ENCODE results near the gene RASA4.
"Not testable (repeated sequence)": the region's sequence is repeated elsewhere in the genome, so short reads cannot be mapped to it uniquely, and the experiment has no call there.

RASA4 gene

GRCh38 chr7:102542083-102542482 lies 74.5 kb downstream of the RASA4 start:
- DNase-seq, result not testable (repeated sequence)

GRCh38 chr7:102540604-102541003 lies 76.0 kb downstream of the RASA4 start:
- DNase-seq, result not testable (repeated sequence)

DNA sequence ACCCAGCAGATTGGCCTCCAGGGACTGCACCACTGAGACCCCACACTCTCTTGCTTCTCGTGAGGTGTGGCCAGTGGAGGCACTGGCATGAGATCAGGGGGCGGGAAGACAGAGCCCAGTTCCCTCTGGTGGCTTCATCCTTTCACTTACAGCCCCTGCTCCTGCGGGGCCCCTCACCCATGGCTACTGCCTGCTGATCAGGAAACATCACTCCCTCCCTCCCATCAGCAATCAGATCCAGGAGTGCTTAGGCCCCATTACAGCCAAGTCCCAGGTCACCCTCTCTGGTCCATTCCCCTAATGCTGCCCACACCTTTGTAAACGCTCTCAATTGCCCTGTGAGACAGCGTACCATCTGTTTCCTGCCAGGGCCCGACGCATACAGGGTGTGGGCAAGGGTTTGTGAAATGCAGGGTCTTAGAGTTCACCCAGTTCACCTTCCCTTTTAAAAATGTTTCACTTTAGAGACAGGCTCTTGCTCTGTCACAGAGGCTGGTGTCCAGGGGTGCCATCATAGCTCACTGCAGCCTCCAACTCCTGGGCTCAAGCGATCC lies 81.4 kb downstream of the RASA4 start:
- not testable (repeated sequence) for DNase-seq

DNA sequence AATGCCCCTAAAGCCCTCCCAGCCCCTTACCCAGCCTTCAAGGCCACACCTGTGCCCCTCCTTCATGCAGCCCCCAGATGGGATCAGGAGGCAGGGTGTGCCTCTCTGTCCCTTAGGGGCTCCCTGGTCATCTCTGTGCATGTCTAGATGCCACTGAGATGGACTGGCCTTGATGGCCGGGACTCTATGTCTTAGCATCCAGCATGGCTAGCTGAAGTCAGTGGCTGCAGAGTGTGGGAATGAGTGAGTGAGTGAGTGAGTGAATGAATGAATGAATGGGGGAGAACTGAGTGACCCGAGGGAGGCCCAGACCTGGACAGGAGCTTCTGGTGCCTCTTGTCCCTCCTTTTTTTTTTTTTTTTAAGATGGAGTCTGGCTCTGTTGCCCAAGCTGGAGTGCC lies 84.4 kb downstream of the RASA4 start:
- not testable (repeated sequence) for DNase-seq

DNA sequence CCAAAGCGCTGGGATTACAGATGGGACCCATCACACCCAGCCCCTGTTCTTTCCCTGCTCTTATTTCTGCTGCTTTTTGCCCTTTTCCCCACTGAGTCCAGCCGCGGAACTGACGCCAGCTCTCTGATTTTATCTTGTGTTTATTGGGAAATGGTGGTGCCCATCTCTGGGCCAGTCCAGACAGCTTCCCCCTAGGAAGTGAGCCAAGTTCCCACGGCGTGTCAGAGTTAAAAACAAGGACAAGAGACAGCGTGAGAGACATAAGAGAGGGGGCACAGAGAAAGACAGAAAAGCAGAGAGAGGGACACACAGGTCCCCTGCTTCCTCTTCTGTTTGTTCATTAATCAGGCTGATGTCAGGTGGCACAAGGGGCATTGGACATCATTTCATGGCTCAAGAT lies 85.0 kb downstream of the RASA4 start:
- DNase-seq, result not testable (repeated sequence)

DNA sequence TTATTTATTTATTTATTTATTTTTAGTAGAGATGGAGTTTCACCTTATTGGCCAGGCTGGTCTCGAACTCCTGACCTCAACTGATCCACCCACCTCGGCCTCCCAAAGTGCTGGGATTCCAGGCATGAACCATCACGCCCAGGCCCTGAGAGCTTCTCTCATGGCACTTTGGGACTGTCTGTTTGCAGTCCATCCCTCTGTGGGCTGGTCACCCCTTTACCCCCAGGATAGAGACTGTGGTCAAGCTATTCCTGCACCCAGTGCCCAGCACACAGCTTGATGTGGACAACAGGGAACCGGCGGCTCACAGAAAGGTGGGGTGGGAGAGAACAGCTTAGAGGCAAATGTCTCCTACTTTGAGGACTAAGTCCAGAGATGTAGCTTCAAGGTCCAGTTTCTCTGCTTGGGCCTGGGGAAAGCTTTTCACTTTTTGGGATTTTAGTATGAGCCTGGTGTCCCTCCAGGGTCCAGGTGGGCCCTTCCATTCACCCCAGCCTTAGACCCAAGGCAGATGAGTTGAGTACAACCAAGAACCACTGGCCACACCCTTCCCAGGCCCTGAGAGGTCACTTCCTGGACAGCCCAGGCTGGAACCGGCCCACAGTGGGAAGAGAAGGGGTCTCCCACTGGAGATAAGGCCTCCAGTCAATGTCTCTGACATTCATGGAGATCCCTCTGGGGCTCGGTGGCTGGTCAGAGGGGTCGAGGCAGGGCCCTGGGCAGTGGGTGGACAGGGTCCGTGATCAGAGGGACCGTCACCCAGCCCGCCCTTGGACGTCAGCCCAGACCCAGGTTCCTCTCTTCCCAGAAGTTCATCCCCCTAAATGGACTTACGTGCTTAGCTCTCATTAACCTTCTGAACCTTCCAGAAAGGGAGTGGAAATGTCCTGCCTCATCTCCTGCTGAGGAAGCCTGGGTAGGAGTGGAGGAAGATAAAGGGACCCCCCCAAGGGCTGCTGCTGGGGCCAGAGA lies 88.4 kb downstream of the RASA4 start:
- not testable (repeated sequence) for DNase-seq

- DNase-seq, result not testable (repeated sequence)
Measured at GRCh38 chr7:102527182-102527581, 89.4 kb downstream of the RASA4 start.

GRCh38 chr7:102524803-102525202 lies 91.8 kb downstream of the RASA4 start:
- not testable (repeated sequence) for DNase-seq

Measured in bone marrow (tissue), 2 donors.